Nasal cavity respiratory epithelium epithelial cell of viscerocranial mucosa (primary cell): Measurements from ENCODE around the gene PTPN12. TPM values are rescaled to one million over a fixed set of nuclear protein-coding genes. Genes with fewer than 3 reads are reported as not detected.

Source experiments
- total RNA-seq: library from RNA; depleted of rRNA; stranded (reverse); fragments of >200 nt; gene quantifications from 2 replicates; pipeline ENCODE4 v1.2.3, GENCODE V29; 2014

The PTPN12 gene
- 67.3 and 106 TPM in 2 replicates for total RNA-seq

GRCh38 chr7:77537136-77537777, at the start of gene PTPN12:
Gene PTPN12 (plus strand): TSS chr7:77537295. CDS start chr7:77537547, 252 bp downstream.

Other genes starting within 250 kb of the PTPN12 start
- gene GSAP, start 120.9 kb upstream of the PTPN12 start, total RNA-seq, result 12.2 and 14.0 TPM in 2 replicates
- 11.6 and 20.4 TPM in 2 replicates for gene RSBN1L, start 159.2 kb downstream of the PTPN12 start, total RNA-seq